IMR-90 (cell line): Measurements from ENCODE around the gene PRKAR1B.
"Not testable (repeated sequence)": the region's sequence is repeated elsewhere in the genome, so short reads cannot be mapped to it uniquely, and the experiment has no call there.

ENCODE experiments used
- CEBPB ChIP-seq: IDR thresholded peaks from 2 replicates; pipeline ENCODE4 v1.6.1; 2012; ENCODE audit warnings: low read depth, low read length, improper control_type of control experiment
- CTCF ChIP-seq: conservative IDR thresholded peaks from 2 replicates; pipeline ENCODE4 v1.5.1; 2012; ENCODE audit warnings: mild to moderate bottlenecking, low read depth, low read length, improper control_type of control experiment
- ELK1 ChIP-seq: fragments of 150-350 bp; IDR thresholded peaks from 2 replicates; pipeline ENCODE4 v1.6.1; 2016; ENCODE audit warnings: low read depth, mild to moderate bottlenecking, low read length, moderate library complexity, borderline replicate concordance
- POLR2A ChIP-seq: IDR thresholded peaks from 2 replicates; pipeline ENCODE4 v1.6.1; 2012; ENCODE audit warnings: mild to moderate bottlenecking, low read depth, low read length
- RAD21 ChIP-seq: IDR thresholded peaks from 2 replicates; pipeline ENCODE4 v1.6.1; 2012; ENCODE audit warnings: low read length, improper control_type of control experiment
- RFX5 ChIP-seq: IDR thresholded peaks from 2 replicates; pipeline ENCODE4 v1.8.0; 2012; ENCODE audit warnings: low read depth, mild to moderate bottlenecking, low read length, moderate library complexity
- SMC3 ChIP-seq: fragments of 150-350 bp; IDR thresholded peaks from 2 replicates; pipeline ENCODE4 v1.6.1; 2016; ENCODE audit warnings: low read depth, mild to moderate bottlenecking, antibody characterized with exemption, low read length, moderate library complexity

- not testable (repeated sequence) for TF ChIP-seq CTCF, POLR2A, SMC3, RAD21, CEBPB, RFX5, ELK1
Measured at GRCh38 chr7:551615-551970, 175.5 kb downstream of the PRKAR1B start.
